Small intestine (tissue), 7 donors: ENCODE results near the gene LARP4. TPM values are rescaled to one million over a fixed set of nuclear protein-coding genes. Genes with fewer than 3 reads are reported as not detected.
"Not testable (repeated sequence)": the region's sequence is repeated elsewhere in the genome, so short reads cannot be mapped to it uniquely, and the experiment has no call there.

Experiments used
- DNase-seq, 2 donors: peaks; one replicate each; pipeline versions ENCODE4 v3.0.0 to v3.0.0-alpha.2; 2013
- FAIRE-seq: peaks from 2 replicates; lab custom pipeline; 2012; peaks lifted over from hg19 to GRCh38; lab: Jason Lieb, UNC
- H3K27ac ChIP-seq, 3 donors: one replicate each; pipeline ENCODE4 v1.5.1; 2013; ENCODE audit warnings: low read length in 2 of 3, mild to moderate bottlenecking in 2 of 3, control low read depth in 1 of 3, inconsistent platforms in 1 of 3, low read depth in 1 of 3, moderate library complexity in 1 of 3
- H3K27me3 ChIP-seq, 3 donors: one replicate each; pipeline ENCODE4 v1.6.1; 2013; ENCODE audit warnings: low read length in 3 of 3, inconsistent platforms in 1 of 3; ENCODE audit not compliant: control insufficient read depth in 3 of 3, insufficient read depth in 3 of 3
- H3K36me3 ChIP-seq, 3 donors: one replicate each; pipeline ENCODE4 v1.6.1; 2013; ENCODE audit warnings: low read length in 3 of 3, inconsistent platforms in 1 of 3, low read depth in 1 of 3, mild to moderate bottlenecking in 1 of 3, moderate library complexity in 1 of 3; ENCODE audit not compliant: control insufficient read depth in 3 of 3, insufficient read depth in 2 of 3
- H3K4me1 ChIP-seq, 3 donors: one replicate each; pipeline ENCODE4 v1.6.1; 2013; ENCODE audit warnings: low read length in 2 of 3, inconsistent platforms in 1 of 3, low read depth in 1 of 3, mild to moderate bottlenecking in 1 of 3, moderate library complexity in 1 of 3; ENCODE audit not compliant: control insufficient read depth in 3 of 3, insufficient read depth in 2 of 3
- H3K4me3 ChIP-seq, 3 donors: one replicate each; pipeline ENCODE4 v1.5.1; 2013; ENCODE audit warnings: low read length in 3 of 3, control low read depth in 1 of 3, inconsistent platforms in 1 of 3, low read depth in 1 of 3, mild to moderate bottlenecking in 1 of 3, moderate library complexity in 1 of 3
- H3K9me3 ChIP-seq, 2 donors: one replicate each; pipeline ENCODE4 v1.6.1; 2013; ENCODE audit warnings: low read depth in 1 of 2, low read length in 1 of 2; ENCODE audit not compliant: control insufficient read depth in 2 of 2, insufficient read depth in 1 of 2
- WGBS, 3 donors: extraction: QIAGEN DNeasy Blood & Tissue Kit; methylation state at CpG; one replicate each; pipeline ENCODE4 v1.1.7; 2013; 5-methylcytosine and 5-hydroxymethylcytosine counted together
- polyA plus RNA-seq, 4 donors: library from polyadenylated mRNA; stranded (reverse) in 3 of 4; unstranded in 1 of 4; fragments of 200-250 nt in 3 of 4; fragments of 120-200 nt in 1 of 4; gene quantifications; one replicate each; pipeline versions ENCODE4 v1.2.1 to v1.2.3, GENCODE V29; 2013
- donor health status: healthy with polysubstance abuse.
- donor health status: control.
- donor health status: control.
- donor health status: Bipolar disorder and iron deficiency.
- donor health status: healthy.

LARP4 gene
- polyA plus RNA-seq, 4 donors = 6.8 to 29.2 (median 12.6) TPM

DNA sequence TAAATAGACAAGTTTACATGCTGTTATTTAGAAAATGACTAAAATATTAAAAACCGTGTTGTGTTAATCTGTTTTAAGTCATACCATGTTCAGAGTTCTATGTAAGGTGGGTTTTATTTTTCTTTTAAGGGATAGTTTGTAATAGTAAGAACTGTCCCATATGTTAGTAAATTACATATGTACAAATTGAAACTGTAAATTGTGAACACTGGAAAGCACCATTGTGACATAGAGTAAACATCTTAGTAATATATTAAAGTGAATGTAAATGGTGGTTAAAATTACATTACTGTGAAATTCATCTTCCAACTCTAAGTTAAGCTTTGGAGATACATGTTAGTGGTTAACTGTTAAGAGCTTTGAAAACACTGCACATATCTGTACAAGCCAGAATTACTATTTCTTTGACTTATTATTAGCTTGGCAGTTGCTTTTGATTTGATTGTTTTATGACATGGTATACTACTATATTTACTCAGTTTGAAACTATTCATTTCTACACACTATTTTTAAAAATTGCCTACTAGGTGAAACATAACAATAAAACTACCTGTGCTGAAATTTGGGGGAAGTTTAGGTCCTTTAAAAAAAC, 76.7 kb downstream of the LARP4 start:
- Histone ChIP-seq H3K36me3 (peaks cover 4 to 18% (median 10%) of the 10 kb centered on the region in 3 donors), H3K4me1 (no peaks in the 10 kb centered on the region), H3K27me3 (no peaks in the 10 kb centered on the region), H3K4me3 (no peak overlapping the region), H3K27ac (no peak overlapping the region), H3K9me3 (no peaks in the 10 kb centered on the region)
- FAIRE-seq (no peak), DNase-seq (no peak)
- WGBS, 3 donors = 72 to 91% (median 74%) methylated on average over 1 of the region's 1 CpG

DNA sequence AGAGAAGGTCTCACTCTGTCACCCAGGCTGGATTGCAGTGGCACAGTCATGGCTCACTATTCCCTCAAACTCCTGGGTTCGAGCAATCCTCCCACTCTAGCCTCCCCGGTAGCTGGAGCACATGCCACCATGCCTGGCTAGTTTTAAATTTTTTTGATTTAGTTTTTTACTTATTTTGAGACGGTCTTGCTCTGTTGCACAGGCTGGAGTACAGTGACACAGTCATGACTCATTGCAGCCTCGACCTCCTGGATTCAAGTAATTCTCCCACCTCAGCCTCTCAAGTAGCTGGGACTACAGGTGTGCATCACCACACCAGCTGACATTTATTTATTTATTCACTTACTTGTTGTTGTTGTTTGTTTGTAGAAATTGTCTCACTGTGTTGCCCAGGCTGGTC, 81.9 kb downstream of the LARP4 start:
- Histone ChIP-seq H3K27ac (no peak overlapping the region), H3K4me1 (no peaks in the 10 kb centered on the region), H3K27me3 (no peaks in the 10 kb centered on the region), H3K36me3 (no peaks in the 10 kb centered on the region), H3K9me3 (no peaks in the 10 kb centered on the region), H3K4me3 (no peak overlapping the region)
- WGBS, 3 donors = 88 to 89% (median 89%) methylated on average over 4 of the region's 4 CpGs
- no peak for DNase-seq
- no peak for FAIRE-seq

GRCh38 chr12:50483488-50483887, 82.8 kb downstream of the LARP4 start:
- H3K9me3 ChIP-seq = no peaks in the 10 kb centered on the region
- WGBS, 3 donors = 92 to 100% (median 95%) methylated on average over 1 of the region's 1 CpG
- no peaks in the 10 kb centered on the region for H3K36me3 ChIP-seq
- DNase-seq = no peak
- FAIRE-seq = no peak
- H3K4me3 ChIP-seq = no peak overlapping the region
- no peaks in the 10 kb centered on the region for H3K4me1 ChIP-seq
- H3K27ac ChIP-seq = no peak overlapping the region
- no peaks in the 10 kb centered on the region for H3K27me3 ChIP-seq

DNA sequence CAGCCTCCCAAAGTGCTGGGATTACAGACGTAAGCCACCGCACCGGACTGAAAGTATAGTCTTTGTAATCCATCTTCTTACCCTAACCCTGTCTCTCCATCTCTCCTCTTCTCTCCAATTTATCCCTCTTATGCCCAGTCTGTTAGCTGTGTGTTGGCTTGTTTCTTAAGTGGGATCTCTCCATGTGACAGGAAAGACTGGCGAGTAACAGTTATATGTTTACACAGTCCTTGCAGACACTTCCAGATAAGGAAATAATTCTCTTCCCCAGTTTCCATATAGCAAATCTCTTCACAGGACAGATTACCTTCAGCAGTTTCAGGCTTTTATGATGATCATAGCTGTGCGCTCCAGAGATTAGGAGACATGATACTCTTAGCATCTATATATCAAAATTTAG, 88.1 kb downstream of the LARP4 start:
- H3K9me3 ChIP-seq = peaks cover 0 to 24% of the 10 kb centered on the region in 2 donors
- no peak overlapping the region for H3K27ac ChIP-seq
- 78 to 86% (median 85%) methylated on average over 5 of the region's 5 CpGs for WGBS, 3 donors
- FAIRE-seq = no peak
- no peaks in the 10 kb centered on the region for H3K27me3 ChIP-seq
- no peak overlapping the region for H3K4me3 ChIP-seq
- H3K4me1 ChIP-seq = no peaks in the 10 kb centered on the region
- H3K36me3 ChIP-seq = no peaks in the 10 kb centered on the region
- no peak for DNase-seq

- not testable (repeated sequence) for H3K4me1 ChIP-seq, DNase-seq, FAIRE-seq, H3K27ac ChIP-seq, H3K27me3 ChIP-seq, H3K4me3 ChIP-seq, H3K36me3 ChIP-seq
- 95 to 96% (median 95%) methylated on average over 11 of the region's 11 CpGs for WGBS, 3 donors
- peaks cover 1 to 40% of the 10 kb centered on the region in 2 donors for H3K9me3 ChIP-seq
Observed at GRCh38 chr12:50498119-50498518, 97.4 kb downstream of the LARP4 start.

DNA sequence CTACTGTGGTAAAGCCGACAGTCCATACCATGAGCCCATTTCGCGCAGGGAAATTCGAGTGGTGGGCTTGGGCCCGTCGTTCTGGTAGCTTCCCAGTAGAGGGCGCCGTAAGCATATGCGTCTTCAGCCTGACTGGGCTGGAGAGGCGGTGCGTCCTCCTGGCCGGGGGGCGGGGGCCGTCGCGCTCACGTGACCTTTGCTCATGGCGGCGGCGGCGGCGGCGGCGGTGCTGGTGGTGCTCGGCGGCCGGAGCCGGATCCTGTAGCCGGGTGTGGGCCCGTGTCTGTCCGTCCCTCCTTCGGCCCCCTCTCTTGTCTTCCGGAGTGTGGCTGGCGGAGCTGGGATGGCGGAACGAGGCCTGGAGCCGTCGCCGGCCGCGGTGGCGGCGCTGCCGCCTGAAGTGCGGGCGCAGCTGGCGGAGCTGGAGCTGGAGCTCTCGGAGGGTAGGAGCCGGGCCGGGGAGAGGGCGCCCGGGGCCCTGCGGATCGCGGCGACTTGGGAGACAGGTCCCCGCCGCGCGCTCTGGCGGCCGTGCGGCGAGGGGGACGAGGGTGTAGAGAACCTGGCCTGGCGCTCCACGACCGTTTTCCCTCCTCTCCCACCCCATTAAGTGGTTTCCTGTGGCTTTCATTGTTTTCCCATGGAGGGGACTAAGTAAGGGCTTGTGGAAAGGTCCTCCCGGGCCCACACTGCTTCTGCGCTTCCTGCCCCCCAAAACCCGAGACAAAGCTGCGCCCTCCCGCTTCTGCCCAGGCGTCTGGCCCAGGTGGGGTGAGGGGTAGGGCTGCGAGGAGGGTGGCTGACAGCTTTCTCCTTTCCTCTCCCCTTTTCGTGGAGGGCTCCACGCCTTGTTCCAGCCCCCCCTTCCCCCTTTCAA, 104.4 kb downstream of the LARP4 start, which contains the start of gene DIP2B:
TSS of gene DIP2B (plus strand) at position 188 of the 877 bp plus-strand sequence. CDS start at position 344, 156 bp downstream.
- no peak for FAIRE-seq

GRCh38 chr12:50505675-50506530, 105.2 kb downstream of the LARP4 start:
- peak overlapping the region; percentile 58 to 96 (median 83) for H3K4me3 ChIP-seq
- H3K27ac ChIP-seq = peak overlapping the region in 2 of 3 donors; percentile 85 to 88
- peaks cover 5 to 32% (median 14%) of the 10 kb centered on the region in 3 donors for H3K4me1 ChIP-seq
- 2% methylated on average over 11 of the region's 11 CpGs for WGBS, 3 donors
- DNase-seq = peak; percentile 33 to 44
- H3K9me3 ChIP-seq = no peaks in the 10 kb centered on the region
- peaks cover 0 to 5% (median 0%) of the 10 kb centered on the region in 3 donors for H3K36me3 ChIP-seq
- H3K27me3 ChIP-seq = no peaks in the 10 kb centered on the region
- no peak for FAIRE-seq

More for the DNA sequence above, 104.4 kb downstream of the LARP4 start, which contains the start of gene DIP2B:
- Histone ChIP-seq H3K4me1 (peaks cover 5 to 28% (median 14%) of the 10 kb centered on the region in 3 donors), H3K27me3 (no peaks in the 10 kb centered on the region), H3K4me3 (peak within 1 kb of the TSS; percentile 58 to 96 (median 83)), H3K9me3 (peaks cover 0 to 3% of the 10 kb centered on the region in 2 donors), H3K27ac (peak within 1 kb of the TSS; percentile 85 to 91 (median 88)), H3K36me3 (peaks cover 0 to 5% (median 0%) of the 10 kb centered on the region in 3 donors)
- DNase-seq = peak; percentile 89 to 97
- 0 to 1% (median 1%) methylated on average over 48 to 77 of the region's 77 CpGs for WGBS, 3 donors
